IPS DF 6.9 (cell line): ENCODE data around the gene ARHGAP22.

Experiments used
- DNase-seq: peaks from one replicate; pipeline ENCODE4 v3.0.0-alpha.2; 2013; ENCODE audit warnings: low read depth, low spot score
- H3K27ac ChIP-seq: one replicate; pipeline ENCODE4 v1.5.1; 2013; ENCODE audit warnings: low read length, control low read depth
- H3K27me3 ChIP-seq: 2 replicates; pipeline ENCODE4 v1.6.1; 2013; ENCODE audit warnings: mild to moderate bottlenecking, low read length; ENCODE audit not compliant: control insufficient read depth, insufficient read depth
- H3K36me3 ChIP-seq: 2 replicates; pipeline ENCODE4 v1.6.1; 2013; ENCODE audit warnings: low read length; ENCODE audit not compliant: control insufficient read depth, insufficient read depth
- H3K4me1 ChIP-seq: 2 replicates; pipeline ENCODE4 v1.6.1; 2013; ENCODE audit warnings: low read length; ENCODE audit not compliant: control insufficient read depth, insufficient read depth
- H3K4me3 ChIP-seq: 2 replicates; pipeline ENCODE4 v1.5.1; 2013; ENCODE audit warnings: mild to moderate bottlenecking, low read length
- H3K9me3 ChIP-seq: 2 replicates; pipeline ENCODE4 v1.6.1; 2013; ENCODE audit warnings: low read length, inconsistent platforms; ENCODE audit not compliant: control insufficient read depth, insufficient read depth
- WGBS: extraction: QIAGEN DNeasy Blood & Tissue Kit; methylation state at CpG from one replicate; pipeline ENCODE4 v1.1.7; 2013; ENCODE audit warnings: mixed read lengths, missing lambda C conversion rate; ENCODE audit not compliant: insufficient read length, insufficient coverage; 5-methylcytosine and 5-hydroxymethylcytosine counted together

ARHGAP22 gene

DNA sequence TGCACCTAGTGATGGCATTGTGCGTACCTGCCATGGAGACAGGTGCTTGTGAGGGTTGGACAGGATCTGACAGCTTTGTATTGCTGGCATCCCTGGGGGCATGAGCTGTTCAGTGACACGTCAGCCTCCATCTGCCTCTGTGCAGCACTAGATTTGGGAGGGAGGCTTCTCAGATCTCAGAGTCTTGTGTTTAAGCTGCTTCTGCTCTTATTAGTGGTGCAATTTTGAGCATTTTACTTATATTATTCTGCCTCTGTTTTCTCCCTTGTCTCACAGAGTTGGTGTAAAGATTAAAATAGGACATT is 5.1 kb downstream of the ARHGAP22 start:
- H3K4me3 ChIP-seq, result no peak overlapping the region
- WGBS, result no CpG with 5 or more reads among the region's 2 CpGs
- H3K36me3 ChIP-seq, result no peaks in the 10 kb centered on the region
- no peak overlapping the region for H3K27ac ChIP-seq
- H3K4me1 ChIP-seq, result peaks cover 3% of the 10 kb centered on the region
- no peaks in the 10 kb centered on the region for H3K9me3 ChIP-seq
- peaks cover 8% of the 10 kb centered on the region; the same call in 1 of the 2 replicates for H3K27me3 ChIP-seq
- no peak for DNase-seq

DNA sequence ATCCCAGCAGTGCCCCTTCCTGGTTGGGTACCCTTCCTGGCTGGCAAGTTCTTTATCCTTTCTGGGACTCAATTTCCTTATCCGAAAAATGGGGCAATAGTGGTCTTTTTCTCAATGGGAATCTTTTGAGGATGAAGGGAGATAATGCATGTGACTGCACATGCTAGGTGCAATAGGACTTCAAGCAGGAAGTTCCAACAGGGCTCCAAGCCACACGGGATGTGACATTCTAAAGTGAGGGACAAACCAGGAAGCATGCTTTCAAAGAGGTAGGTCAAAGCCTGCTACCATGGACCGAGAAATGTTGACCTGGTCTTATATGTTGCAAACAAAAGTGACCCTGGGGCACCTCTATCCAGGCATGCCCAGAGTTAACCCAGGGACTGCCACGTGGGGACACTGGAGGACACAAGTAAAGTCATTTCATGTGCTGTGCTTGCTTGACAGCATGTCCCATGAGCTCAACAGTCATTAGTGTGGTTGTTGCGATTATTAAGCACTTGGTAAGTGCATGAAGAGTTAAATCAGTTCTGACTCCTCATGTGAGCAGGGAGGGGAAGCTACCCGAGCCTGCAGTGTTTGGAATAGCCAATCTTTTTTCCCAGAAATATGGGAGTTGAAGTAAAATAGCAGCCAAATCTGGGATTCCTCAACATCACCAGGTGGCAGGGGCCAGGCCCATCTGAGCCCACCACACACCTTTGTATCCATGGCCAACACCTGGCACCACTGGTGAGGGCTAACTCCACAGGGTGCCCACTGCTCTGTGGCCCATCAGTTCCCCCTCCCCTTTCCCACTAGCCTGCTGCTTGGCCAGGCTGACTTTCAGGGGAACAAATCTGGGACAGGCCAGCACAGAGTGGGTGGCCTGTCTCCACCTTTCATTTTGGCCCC is 5.7 kb downstream of the ARHGAP22 start:
- Histone ChIP-seq H3K27me3 (peaks cover 3% of the 10 kb centered on the region; the same call in 1 of the 2 replicates), H3K9me3 (no peaks in the 10 kb centered on the region), H3K4me3 (no peak overlapping the region), H3K36me3 (no peaks in the 10 kb centered on the region), H3K4me1 (peaks cover 2% of the 10 kb centered on the region), H3K27ac (no peak overlapping the region)
- no CpG with 5 or more reads among the region's 6 CpGs for WGBS
- no peak for DNase-seq

DNA sequence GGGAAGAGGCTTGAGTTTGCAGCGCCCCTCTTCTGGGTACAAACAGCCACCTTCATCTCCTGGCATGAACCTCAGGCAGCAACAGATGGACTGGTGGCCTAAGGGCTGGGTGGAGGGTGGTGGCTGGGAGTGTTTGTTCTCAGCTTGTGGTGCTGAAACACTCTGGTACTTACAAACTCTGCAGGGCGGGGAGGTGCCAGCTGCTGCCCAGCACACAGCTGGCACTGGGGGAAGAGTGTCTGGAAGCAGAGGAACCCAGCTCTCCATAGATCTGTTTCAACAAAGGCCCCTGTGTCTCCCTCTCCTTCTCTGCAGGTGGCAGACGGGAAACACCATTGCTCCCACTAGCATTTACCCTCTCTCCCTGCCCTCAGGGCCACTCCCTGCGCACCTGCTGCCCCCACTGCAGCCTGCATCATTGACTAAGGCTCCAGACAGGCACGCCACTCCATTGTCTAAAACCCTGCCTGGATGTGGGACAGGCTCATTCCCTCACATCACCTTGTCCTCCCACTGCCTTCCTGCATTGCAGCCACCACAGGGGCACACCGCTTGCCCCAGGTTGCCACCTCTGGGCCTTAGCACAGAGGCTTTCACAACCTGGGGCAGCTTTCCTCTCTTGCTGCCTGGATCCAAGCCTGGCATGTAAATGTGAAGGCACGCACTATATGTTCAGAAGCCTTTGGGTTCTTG is 6.5 kb downstream of the ARHGAP22 start:
- no peak for DNase-seq
- H3K9me3 ChIP-seq, result no peaks in the 10 kb centered on the region
- WGBS, result no CpG with 5 or more reads among the region's 7 CpGs
- peaks cover 4% of the 10 kb centered on the region for H3K4me1 ChIP-seq
- H3K36me3 ChIP-seq, result no peaks in the 10 kb centered on the region
- H3K4me3 ChIP-seq, result no peak overlapping the region
- H3K27ac ChIP-seq, result no peak overlapping the region
- H3K27me3 ChIP-seq, result peaks cover 1% of the 10 kb centered on the region; the same call in 1 of the 2 replicates

DNA sequence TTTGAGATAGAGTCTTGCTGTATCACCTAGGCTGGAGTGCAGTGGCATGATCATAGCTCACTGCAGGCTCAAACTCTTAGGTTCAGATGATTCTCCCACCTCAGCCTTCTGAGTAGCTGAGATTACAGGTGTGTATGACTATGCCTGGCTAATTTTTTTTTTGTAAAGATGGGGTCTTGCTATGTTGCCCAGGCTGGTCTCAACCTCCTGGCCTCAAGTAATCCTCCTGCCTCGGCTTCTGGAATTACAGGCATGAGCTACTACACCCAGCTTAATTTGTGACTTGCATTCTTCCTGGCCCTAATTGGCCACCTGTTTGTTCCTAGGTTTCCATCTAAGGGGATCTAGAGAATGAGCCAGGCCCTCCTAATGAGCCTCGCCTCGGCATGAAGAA is 9.3 kb downstream of the ARHGAP22 start:
- Histone ChIP-seq H3K4me1 (peaks cover 4% of the 10 kb centered on the region), H3K9me3 (no peaks in the 10 kb centered on the region), H3K27me3 (peaks cover 1% of the 10 kb centered on the region; the same call in 1 of the 2 replicates), H3K36me3 (no peaks in the 10 kb centered on the region), H3K4me3 (no peak overlapping the region), H3K27ac (no peak overlapping the region)
- no CpG with 5 or more reads among the region's 3 CpGs for WGBS
- no peak for DNase-seq

DNA sequence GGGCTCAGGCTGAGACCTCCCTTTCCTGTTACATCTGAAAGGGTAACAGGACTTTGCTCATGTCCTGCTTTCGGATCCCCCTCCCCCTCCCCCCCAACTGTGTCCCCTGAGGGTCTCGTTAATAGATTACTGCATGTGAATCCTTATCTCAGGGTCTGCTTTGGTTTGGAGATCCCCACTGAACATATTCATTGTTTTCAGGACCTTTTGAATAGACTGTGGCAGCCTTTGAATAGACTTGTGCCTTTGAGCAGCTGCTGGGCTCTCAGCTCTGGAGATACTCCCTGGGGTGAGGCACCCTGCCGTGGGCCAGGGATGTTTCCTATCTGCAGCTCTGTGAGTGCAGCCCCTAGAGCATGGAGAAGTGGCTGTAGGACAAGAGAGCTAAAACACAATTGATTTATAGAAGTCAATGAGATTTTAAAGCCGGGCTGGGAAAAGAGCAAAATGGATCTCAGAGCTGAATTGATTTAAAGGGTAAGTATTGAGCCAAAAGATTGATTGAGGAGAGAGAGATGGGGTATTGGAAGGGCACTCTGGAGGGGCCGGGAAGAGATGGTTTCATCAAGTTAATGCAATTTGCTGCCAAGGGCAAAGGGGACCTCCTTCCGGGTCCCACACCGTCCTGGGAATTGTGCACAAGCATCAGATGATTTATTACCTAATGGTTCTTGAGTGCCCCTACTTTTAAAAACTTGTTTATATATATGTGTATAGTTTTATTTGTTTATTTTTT is 9.9 kb downstream of the ARHGAP22 start:
- no peaks in the 10 kb centered on the region for H3K36me3 ChIP-seq
- H3K4me1 ChIP-seq, result peaks cover 4% of the 10 kb centered on the region
- no peak overlapping the region for H3K4me3 ChIP-seq
- H3K27ac ChIP-seq, result no peak overlapping the region
- DNase-seq, result no peak
- WGBS, result no CpG with 5 or more reads among the region's 7 CpGs
- H3K27me3 ChIP-seq, result peaks cover 1% of the 10 kb centered on the region; the same call in 1 of the 2 replicates
- no peaks in the 10 kb centered on the region for H3K9me3 ChIP-seq

DNA sequence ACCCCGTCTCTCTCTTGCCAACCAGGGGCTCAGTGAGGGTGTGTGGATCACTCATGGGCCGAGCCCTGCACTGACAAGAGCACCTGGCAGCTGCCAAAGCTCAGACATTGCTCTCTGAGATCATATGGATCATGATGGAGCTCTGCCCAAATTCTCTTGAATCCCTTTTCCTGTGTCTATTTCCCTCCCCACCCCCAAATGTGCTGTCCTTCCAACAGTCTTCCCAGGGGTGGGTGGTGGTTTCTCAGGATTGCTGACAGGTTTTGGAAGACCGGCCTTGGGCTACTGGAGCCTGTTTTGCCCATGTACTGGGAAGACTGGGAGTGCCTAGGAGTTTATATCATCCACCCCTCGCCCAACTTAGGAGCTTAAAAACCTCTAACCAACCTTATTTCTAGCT is 10.5 kb downstream of the ARHGAP22 start:
- Histone ChIP-seq H3K4me3 (no peak overlapping the region), H3K36me3 (no peaks in the 10 kb centered on the region), H3K9me3 (no peaks in the 10 kb centered on the region), H3K4me1 (peaks cover 4% of the 10 kb centered on the region), H3K27me3 (peaks cover 1% of the 10 kb centered on the region; the same call in 1 of the 2 replicates), H3K27ac (no peak overlapping the region)
- no CpG with 5 or more reads among the region's 4 CpGs for WGBS
- no peak for DNase-seq

DNA sequence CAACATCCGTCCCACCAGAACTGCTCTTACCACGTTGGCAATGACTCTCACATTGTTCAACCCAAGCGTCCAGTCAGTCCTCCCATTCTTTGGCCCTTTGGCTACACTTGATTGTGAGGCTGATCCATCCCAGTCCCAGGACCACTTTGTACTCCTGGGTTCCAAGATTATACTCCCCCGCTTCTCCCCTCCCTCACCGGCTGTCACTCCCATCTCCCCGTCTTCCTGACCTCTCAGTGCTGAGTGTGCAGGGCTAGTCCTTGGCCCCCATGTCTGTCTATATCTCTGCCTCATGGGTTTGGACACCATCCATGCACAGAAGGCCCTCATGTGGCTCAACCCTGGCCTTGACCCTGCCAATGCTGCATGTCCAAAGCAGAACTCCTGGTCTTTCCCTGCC is 12.5 kb downstream of the ARHGAP22 start:
- H3K36me3 ChIP-seq, result no peaks in the 10 kb centered on the region
- H3K27me3 ChIP-seq, result no peaks in the 10 kb centered on the region
- H3K4me1 ChIP-seq, result peaks cover 4% of the 10 kb centered on the region
- H3K27ac ChIP-seq, result no peak overlapping the region
- H3K9me3 ChIP-seq, result no peaks in the 10 kb centered on the region
- no peak for DNase-seq
- WGBS, result no CpG with 5 or more reads among the region's 6 CpGs
- no peak overlapping the region for H3K4me3 ChIP-seq

DNA sequence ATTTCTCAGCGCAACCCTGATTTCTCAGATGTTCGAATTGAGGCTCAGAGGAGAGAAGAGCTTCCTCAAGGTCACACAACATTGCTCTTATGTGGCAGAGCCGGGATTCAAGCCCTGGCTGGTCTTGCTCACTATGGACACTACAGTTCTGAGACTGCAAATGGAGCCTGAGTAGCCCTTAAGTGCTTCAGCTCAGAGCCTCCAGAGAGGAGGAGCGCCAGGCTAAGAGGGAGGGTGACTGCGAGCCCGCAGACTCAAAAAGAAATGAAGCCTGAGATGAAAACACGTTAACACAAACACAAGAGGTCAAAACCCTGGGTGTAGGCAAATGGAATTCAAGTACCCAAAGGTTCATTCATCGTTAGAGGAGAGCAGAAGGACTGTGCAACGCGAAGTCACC is 13.9 kb downstream of the ARHGAP22 start:
- no CpG with 5 or more reads among the region's 10 CpGs for WGBS

GRCh38 chr10:48589266-48589665 is 15.6 kb downstream of the ARHGAP22 start:
- no peak overlapping the region for H3K27ac ChIP-seq
- DNase-seq, result no peak
- H3K4me1 ChIP-seq, result peaks cover 2% of the 10 kb centered on the region
- WGBS, result no CpG with 5 or more reads among the region's 5 CpGs
- peaks cover 2% of the 10 kb centered on the region for H3K9me3 ChIP-seq
- no peaks in the 10 kb centered on the region for H3K27me3 ChIP-seq
- H3K4me3 ChIP-seq, result no peak overlapping the region
- no peaks in the 10 kb centered on the region for H3K36me3 ChIP-seq

More for the DNA sequence above, 13.9 kb downstream of the ARHGAP22 start:
- Histone ChIP-seq H3K36me3 (no peaks in the 10 kb centered on the region), H3K4me3 (no peak overlapping the region), H3K4me1 (peaks cover 4% of the 10 kb centered on the region), H3K27me3 (no peaks in the 10 kb centered on the region), H3K27ac (no peak overlapping the region), H3K9me3 (no peaks in the 10 kb centered on the region)
- no peak for DNase-seq

DNA sequence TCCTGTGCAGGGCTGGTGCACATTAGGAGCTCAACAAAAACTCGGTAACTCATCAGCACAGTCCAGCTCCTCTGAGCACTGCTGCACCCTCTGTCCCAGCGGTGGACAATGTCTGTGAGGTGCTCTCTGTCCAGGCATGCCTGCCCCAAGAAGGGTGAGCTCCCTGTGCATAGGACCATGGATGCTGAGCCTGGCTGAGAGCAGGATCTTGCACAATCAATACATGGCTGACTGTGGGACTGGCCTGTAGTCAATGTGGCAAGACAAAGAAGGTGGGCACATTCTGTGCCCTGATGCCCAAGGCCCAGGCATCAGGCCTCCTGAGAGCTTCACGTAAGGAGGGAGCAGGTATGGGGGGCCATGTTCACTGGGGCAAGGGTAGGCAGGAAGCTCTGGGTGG is 17.1 kb downstream of the ARHGAP22 start:
- no peak overlapping the region for H3K4me3 ChIP-seq
- no peaks in the 10 kb centered on the region for H3K4me1 ChIP-seq
- H3K9me3 ChIP-seq, result peaks cover 2% of the 10 kb centered on the region
- WGBS, result no CpG with 5 or more reads among the region's 3 CpGs
- no peaks in the 10 kb centered on the region for H3K36me3 ChIP-seq
- no peak overlapping the region for H3K27ac ChIP-seq
- no peak for DNase-seq
- H3K27me3 ChIP-seq, result no peaks in the 10 kb centered on the region
